Loucy (cell line): ENCODE data around the gene PDGFB.

Experiments used
- CTCF ChIP-seq: fragments of 200-600 bp; sonication (generic); conservative IDR thresholded peaks from 2 replicates; pipeline ENCODE4 v1.5.1; 2014; ENCODE audit warnings: mild to moderate bottlenecking, antibody characterized with exemption, low read length
- EZH2phosphoT487 ChIP-seq: fragments of 200-600 bp; IDR thresholded peaks from 2 replicates; pipeline ENCODE4 v1.6.1; 2018; ENCODE audit warnings: antibody characterized with exemption, mild to moderate bottlenecking, moderate library complexity, borderline replicate concordance

DNA sequence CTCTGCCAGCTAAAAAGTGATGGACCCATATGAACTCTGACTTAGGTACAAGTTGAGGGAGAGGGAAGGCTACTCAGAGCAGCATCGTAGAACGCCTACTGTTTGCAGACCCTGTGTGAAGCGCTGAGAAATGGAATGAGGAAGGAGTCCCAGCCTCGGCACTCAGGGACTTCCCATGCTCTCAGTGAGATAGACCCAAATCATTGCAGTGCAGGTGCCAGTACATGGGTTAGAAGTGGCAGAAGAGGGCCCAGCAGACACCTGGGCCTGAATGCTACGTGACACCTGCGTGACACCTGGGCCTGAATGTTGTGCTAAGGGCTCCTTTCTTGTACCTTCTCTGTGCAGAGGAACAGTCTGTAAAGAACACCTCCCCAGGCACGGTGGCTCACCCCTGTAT, 2.6 kb upstream of the PDGFB start:
- TF ChIP-seq CTCF (no peak), EZH2phosphoT487 (no peak)
